ENCODE data around the gene ATP5IF1.

- TF ChIP-seq CTCF (conservative IDR thresholded peaks at IDR 0.05; ENCODE audit: low read length): no peak
- TF ChIP-seq EZH2phosphoT487 (IDR thresholded peaks at IDR 0.05; ENCODE audit: borderline replicate concordance, low read depth, low read length): no peak
These were observed 865 bp downstream of the ATP5IF1 start for GRCh38 chr1:28236656-28237322.
